Activated CD8-positive, alpha-beta memory T cell treated with anti-CD3 and anti-CD28 coated beads, Interleukin-2, amount 50 U/mL, for 24 hours (primary cell): Measurements from ENCODE around the gene B4GALNT1.
"Not testable (repeated sequence)": the region's sequence is repeated elsewhere in the genome, so short reads cannot be mapped to it uniquely, and the experiment has no call there.

Experiments used
- DNase-seq: peaks from one replicate; pipeline ENCODE4 v3.0.0-alpha.2; 2020; ENCODE audit errors: extremely low read depth

B4GALNT1 gene

DNA sequence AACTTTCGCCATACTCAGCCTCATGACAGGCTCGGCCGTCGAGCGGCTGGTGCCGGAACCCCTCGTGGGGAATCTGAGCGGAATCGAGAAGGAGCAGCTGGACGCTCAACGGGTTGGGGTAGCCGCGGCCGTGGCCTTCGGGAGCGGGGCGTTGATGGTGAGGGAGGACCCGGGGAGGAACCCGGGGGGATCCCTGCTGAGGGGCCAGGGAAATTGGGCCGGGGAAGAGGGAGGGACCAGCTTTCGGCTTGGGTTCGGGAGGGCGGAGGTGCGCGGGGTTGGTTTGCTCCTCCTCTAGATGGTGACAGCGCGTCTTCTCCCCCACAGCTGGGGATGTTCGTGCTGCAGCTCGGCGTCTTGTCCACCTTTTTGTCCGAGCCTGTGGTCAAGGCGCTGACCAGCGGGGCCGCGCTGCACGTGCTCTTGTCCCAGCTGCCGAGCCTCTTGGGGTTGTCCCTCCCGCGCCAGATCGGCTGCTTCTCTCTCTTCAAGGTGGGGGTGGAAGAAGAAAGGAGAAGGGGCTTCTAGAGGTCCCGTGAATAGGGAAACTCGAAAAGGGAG lies 12.0 kb downstream of the B4GALNT1 start:
- no peak for DNase-seq

DNA sequence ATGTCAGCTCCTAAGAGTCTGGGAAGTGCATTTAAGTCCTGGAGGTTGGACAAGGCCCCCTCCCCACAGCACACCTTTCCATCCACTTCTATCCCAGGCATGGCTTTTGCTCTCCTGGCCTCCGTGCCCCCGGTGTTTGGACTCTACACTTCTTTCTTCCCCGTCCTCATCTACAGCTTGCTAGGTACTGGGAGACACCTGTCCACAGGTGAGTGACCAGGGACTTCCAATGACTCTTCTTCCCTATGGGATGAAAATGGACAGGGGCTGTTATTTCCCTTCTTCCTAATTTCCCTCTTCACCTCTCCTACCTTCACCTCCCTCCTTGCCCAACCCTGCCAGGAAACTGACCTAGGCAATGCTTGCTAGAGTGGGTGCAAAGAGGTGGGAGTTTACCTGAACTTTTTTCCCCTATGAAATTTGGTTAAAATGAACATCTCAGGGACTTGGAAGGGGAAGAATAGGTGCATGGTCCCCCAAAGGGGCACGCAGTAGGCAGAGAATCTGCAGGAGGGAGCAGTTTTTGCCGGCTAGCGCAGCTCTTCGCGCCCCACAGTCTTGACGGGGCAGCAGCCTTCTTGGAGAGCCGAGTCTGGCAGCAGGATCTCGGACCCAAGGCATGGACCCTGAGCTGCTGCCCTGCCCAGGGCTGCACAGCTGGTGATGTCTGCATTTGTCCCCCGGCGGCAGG lies 12.6 kb downstream of the B4GALNT1 start:
- no peak for DNase-seq

DNA sequence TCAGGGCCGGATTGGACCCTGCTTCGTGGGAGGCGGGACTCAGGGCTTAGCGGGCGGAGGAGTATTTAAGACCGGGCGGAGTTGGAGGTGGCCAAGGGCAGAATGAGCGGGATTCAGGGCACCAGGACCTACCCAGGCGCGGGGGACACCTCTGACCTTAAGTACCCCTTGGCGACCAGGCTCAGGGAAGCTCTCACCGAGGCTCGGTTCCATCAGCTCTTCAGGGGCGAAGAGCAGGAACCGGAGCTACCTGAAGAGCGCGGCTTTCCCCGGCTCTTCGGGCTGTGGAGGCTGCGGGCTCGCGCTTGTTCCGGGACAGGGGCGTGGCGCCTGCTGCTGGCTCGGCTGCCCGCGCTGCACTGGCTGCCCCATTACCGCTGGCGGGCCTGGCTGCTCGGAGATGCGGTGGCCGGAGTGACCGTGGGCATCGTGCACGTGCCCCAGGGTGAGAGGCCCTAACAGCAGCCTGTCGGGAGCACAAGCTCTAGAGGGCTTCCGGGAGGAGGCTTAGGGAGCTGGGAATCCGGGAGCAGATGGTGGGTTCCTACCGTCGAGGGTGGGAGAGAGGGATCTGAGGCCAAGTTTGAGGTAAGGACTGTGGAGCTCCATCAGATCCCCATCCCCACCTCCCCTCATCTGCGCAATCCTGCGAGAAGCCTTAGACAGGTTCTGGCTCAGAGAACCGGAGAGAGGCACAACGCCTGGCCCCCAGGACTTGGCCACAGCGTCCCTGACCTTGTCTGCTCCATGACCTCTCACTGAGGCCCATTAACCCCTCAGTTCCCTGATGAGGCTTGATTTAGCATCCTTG lies 13.4 kb downstream of the B4GALNT1 start:
- DNase-seq: no peak

DNA sequence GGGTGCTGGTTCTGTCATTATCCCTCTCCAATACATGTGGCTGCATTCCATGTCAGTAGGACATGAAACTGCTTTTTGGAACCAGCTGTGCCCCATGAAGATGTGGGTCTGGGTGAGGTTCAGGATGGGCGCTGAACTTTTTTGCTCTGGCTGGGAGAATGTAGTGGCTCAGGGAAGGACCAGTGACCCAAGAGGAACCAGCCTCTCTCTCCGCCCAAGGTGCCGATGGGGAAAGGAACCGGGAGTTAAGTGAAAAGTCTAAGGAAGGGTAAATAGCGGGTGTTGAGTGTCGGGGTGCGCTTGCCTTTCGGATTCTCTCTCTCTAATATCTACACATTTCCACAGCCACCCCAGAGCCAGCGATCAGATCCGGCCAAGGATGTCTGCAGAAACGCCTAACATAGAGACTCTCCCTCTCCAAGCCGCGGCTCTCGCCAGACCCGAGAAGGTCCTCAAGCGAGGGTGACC lies 14.0 kb downstream of the B4GALNT1 start:
- DNase-seq: no peak

GRCh38 chr12:57618431-57618830 lies 14.6 kb downstream of the B4GALNT1 start:
- DNase-seq: not testable (repeated sequence)

GRCh38 chr12:57617942-57618341 lies 15.1 kb downstream of the B4GALNT1 start:
- DNase-seq: no peak

DNA sequence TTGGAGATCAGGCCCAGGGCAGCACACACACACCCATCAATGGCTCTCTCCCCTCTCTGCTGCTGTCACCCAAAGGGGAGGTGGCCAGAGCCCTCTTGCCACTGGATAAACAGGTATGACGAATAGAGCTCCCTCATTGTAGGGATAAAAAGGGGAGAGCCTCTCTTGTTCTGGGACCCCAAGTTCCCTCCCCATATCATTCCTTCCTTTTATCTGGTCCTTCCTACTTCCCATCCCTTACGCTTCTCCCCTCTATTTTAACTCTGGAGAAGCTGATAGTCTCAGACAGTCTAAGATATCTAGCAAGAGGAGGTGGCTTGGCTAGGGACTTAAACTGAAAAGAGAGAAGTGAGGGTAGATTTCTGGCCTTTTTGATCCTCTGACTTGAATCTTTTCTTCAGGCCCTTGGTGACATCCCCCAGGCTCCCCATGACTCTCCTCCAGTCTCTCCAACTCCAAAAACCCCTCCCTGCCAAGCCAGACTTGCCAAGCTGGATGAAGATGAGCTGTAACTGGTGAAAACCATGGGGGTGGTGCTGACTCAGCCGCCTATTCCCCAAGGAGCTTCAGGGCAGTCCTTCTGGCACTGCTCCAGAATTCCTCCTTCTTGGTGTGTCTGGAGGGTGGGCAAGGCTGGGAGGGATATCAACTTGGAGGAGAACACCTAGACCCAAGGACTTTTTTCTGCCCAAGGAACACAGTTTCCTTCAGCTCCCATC lies 16.5 kb downstream of the B4GALNT1 start:
- no peak for DNase-seq

GRCh38 chr12:57615637-57616036 lies 17.4 kb downstream of the B4GALNT1 start:
- DNase-seq: no peak

DNA sequence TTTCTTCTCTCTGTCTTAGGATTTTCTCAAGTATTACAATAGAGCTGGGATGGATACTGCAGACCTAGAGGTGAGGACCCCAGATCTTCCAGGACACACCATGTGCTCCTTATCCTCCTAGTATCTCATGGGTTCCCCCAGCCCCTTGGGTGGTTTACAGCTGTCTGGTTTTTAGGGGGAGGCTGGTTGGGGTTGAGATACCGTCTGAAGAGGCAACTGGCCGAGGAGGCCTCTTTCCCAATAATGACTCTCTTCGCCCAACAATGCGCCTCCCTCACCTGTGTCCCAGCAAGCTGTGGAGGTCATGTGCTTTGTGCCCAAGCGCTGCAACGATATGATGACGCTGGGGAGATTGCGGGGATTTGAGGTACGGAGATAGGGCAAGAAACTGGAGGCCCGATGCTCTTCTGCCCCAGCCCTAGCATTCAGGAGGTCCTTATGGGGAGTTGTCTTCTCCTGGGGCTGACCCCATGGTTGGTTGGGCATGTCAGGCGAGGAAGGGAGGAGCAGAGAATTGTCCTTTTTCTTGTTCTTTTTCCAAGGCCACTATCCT lies 18.0 kb downstream of the B4GALNT1 start:
- DNase-seq: no peak

DNA sequence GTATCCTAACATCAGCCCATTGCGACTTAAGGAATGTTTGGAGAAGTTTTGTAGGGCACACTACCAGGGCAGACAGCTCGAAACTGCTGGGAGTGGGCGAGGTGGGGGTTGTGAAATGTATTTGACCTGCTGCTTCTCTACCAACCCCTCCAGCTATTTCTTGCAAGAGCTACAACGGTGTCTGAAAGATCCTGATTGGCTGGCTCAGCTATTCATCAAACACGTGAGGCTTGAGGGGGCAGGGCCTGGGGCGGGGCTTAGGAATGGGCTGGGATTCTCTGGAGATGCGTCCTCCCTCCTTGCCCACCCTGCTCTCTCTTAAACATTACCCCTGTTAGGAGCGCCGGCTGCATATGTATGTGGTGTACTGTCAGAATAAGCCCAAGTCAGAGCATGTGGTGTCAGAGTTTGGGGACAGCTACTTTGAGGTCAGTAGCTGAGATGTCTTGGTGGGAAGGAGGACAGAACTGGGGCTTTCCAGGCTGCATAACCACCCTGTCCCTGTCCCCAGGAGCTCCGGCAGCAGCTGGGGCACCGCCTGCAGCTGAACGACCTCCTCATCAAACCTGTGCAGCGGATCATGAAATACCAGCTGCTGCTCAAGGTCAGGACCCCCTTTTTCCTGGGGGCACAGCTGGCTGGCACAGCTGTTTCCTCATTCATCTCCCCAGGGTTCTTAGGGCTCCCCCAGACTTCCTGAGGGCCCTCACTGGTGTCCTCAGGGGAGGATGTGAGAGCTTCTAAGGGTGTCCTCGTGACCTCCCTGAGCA lies 18.6 kb downstream of the B4GALNT1 start:
- DNase-seq: no peak

- no peak for DNase-seq
Observed at GRCh38 chr12:57613427-57614109, 19.4 kb downstream of the B4GALNT1 start.

- DNase-seq: no peak
Observed at GRCh38 chr12:57612711-57613426, 20.1 kb downstream of the B4GALNT1 start.

DNA sequence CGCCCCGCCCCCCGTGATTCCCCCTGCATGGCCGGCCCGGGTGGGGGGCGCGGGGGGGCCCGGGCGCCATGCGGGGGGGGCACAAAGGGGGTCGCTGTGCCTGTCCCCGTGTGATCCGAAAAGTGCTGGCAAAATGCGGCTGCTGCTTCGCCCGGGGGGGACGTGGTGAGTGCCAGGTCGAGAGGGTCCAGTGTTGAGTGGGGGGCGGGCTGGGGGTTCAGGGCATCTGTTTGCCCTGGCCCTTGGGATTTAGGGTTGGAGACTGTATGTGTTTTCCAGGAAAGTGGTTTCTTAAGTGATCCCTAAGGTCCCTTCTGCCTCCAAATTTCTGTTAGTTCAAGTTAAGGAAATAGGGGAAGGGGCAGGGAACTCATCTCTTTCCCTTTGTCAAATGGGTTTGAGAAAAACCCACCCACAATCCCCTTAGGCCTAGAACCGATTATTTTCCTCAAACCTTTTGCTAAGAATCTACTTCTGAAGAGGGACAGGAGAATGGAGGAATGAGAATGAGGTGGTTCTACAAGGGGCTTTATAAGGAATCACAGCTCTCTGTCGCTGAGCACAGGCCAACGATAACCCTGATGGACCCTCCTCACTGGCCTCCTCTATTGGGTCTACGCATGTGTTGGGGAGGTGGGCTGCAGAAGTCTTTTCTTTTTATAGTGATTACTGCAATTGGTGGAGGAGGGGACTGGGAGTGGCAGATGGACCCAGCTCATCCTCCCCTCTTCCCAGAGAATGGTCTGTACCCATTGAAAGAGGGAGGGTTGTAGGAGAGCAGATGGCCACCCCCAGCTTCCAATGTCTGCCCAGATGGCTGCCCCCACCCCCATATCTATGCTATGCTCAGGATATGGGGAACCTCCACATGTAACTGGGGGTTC lies 20.9 kb downstream of the B4GALNT1 start:
- DNase-seq: no peak

- DNase-seq: no peak
Observed at GRCh38 chr12:57611108-57611826, 21.7 kb downstream of the B4GALNT1 start, which contains the start of gene ARHGEF25. Gene ARHGEF25 (plus strand): TSS chr12:57611435. CDS start chr12:57611895, 460 bp downstream.

- DNase-seq: no peak
Observed at GRCh38 chr12:57610554-57611107, 22.4 kb downstream of the B4GALNT1 start.

- DNase-seq: no peak
Observed at GRCh38 chr12:57609781-57610553, 23.0 kb downstream of the B4GALNT1 start.
